SU-DHL-6 (cell line): ENCODE data around the gene CENPO.

Source experiments
- CTCF ChIP-seq: fragments of 200-600 bp; sonication (generic); IDR thresholded peaks from one replicate; pipeline ENCODE4 v1.5.1; 2017; ENCODE audit warnings: antibody characterized with exemption, mild to moderate bottlenecking, low read length, moderate library complexity; ENCODE audit not compliant: insufficient read depth, poor library complexity, severe bottlenecking
- EZH2phosphoT487 ChIP-seq: fragments of 200-600 bp; sonication (generic), shearing (Covaris generic); conservative IDR thresholded peaks from 2 replicates; pipeline ENCODE4 v1.6.1; 2018; ENCODE audit warnings: mild to moderate bottlenecking, antibody characterized with exemption, low read length, moderate library complexity, mixed read lengths

GRCh38 chr2:24832073-24832461, 38.8 kb downstream of the CENPO start:
- TF ChIP-seq CTCF (no peak), EZH2phosphoT487 (no peak)
